ENCODE data around the gene TSSK2. TPM values are rescaled to one million over a fixed set of nuclear protein-coding genes. Genes with fewer than 3 reads are reported as not detected.

TSSK2 gene
- total and polyA plus RNA-seq, 2 of the 8 experiments (the other 6 are each of a cell fraction or from before 2014, with no cell fraction given): not detected

DNA sequence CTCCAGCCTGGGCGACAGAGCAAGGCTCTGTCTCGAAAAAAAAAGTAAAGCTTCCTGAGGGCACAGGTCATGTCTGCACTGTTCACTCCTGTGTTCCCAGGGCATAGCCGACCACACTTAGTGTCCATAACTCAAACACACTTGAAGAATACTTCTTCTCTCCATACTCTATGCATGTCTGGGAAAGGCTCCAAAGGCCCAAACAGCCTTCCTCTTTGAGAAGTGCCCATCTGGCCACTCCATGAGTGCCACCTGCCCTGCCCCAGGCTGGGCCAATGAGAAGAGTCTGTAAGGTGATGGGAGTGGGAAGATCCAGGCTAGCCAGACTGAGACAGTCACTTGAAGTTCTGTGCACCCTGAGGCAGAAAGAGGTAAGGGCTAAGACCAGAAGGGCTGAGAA is 33.6 kb upstream of the TSSK2 start:
- Histone ChIP-seq H3K4me3 (ENCODE audit: extremely low read depth in 1 of 4, insufficient read depth in 2 of 4, low read depth in 3 of 4, low read length in 4 of 4) (no peak overlapping the region), H3K23ac (ENCODE audit: insufficient read length) (no peak overlapping the region), H3K4me2 (ENCODE audit: insufficient read depth in 1 of 2, low read depth in 2 of 2, low read length in 2 of 2) (no peak overlapping the region), H3K56ac (replicated peaks; ENCODE audit: insufficient read length, low read depth, low read length) (no peak overlapping the region), H2BK15ac (ENCODE audit: low read length) (no peak overlapping the region), H3K4ac (replicated peaks; ENCODE audit: insufficient read length, low read depth, low read length) (no peak overlapping the region), H3K79me1 (ENCODE audit: low read depth, low read length) (peaks cover 10% of the 10 kb centered on the region), H4K91ac (replicated peaks; ENCODE audit: insufficient read length, low read length) (no peak overlapping the region), H4K5ac (ENCODE audit: insufficient read length, low read depth, low read length) (no peak overlapping the region), H2AFZ (ENCODE audit: low read length) (no peak overlapping the region), H3K9ac (replicated peaks in 1 of 4; ENCODE audit: extremely low read depth in 1 of 4, low read depth in 3 of 4, low read length in 3 of 4) (no peak overlapping the region), H3K9me3 (ENCODE audit: insufficient read depth in 2 of 2, low read depth in 1 of 2, low read length in 1 of 2) (no peaks in the 10 kb centered on the region), H3K14ac (ENCODE audit: insufficient read length) (no peak overlapping the region), H4K20me1 (replicated peaks in 1 of 2; ENCODE audit: control insufficient read depth in 1 of 2, insufficient read depth in 2 of 2, low read length in 2 of 2) (peaks cover 3 to 8% of the 10 kb centered on the region in 2 experiments), H3K79me2 (ENCODE audit: control insufficient read depth in 1 of 2, insufficient read depth in 2 of 2, low read length in 2 of 2) (peaks cover 0 to 59% of the 10 kb centered on the region in 2 experiments; a peak in 2 of 4 replicates), H2BK120ac (replicated peaks; ENCODE audit: low read depth, low read length) (no peak overlapping the region), H3K27ac (ENCODE audit: low read depth, low read length) (no peak overlapping the region), H2BK12ac (ENCODE audit: low read depth, low read length) (no peak overlapping the region), H3K36me3 (ENCODE audit: control insufficient read depth in 2 of 4, insufficient read depth in 4 of 4, low read length in 3 of 4) (no peaks in the 10 kb centered on the region), H3K27me3 (replicated peaks in 1 of 4; ENCODE audit: control insufficient read depth in 3 of 4, extremely low read depth in 1 of 4, insufficient read depth in 3 of 4, low read length in 3 of 4) (no peaks in the 10 kb centered on the region), H2BK5ac (ENCODE audit: low read depth, low read length) (no peak overlapping the region), H4K8ac (ENCODE audit: extremely low read depth, insufficient read depth, low read length) (no peak overlapping the region), H2BK20ac (ENCODE audit: low read length) (no peak overlapping the region), H3K18ac (ENCODE audit: extremely low read depth, low read length) (no peak overlapping the region), H3K4me1 (replicated peaks in 1 of 4; ENCODE audit: control insufficient read depth in 3 of 4, insufficient read depth in 4 of 4, low read length in 3 of 4) (no peaks in the 10 kb centered on the region), H2AK5ac (ENCODE audit: low read depth, low read length) (no peak overlapping the region), H3K23me2 (ENCODE audit: low read depth, low read length) (no peaks in the 10 kb centered on the region)
- CTCF ChIA-PET (ENCODE audit: partially characterized antibody): interaction anchor here (2.4 kb wide), 1 partner anchor 24 kb away, joined by 8 read pairs; no protein-coding TSS in a partner anchor
- DNase-seq (ENCODE audit: low read depth in 1 of 2, low spot score in 2 of 2): no peak
- no peak for TF ChIP-seq CHD1 (IDR thresholded peaks at IDR 0.05; ENCODE audit: low read depth, low read length)
- no peak for TF ChIP-seq SUZ12 (IDR thresholded peaks at IDR 0.05; ENCODE audit: low read length)
- TF ChIP-seq FOSL1 (IDR thresholded peaks at IDR 0.05; ENCODE audit: insufficient read depth, low read depth, low read length): no peak
- TF ChIP-seq BACH1 (IDR thresholded peaks at IDR 0.05; ENCODE audit: low read length): no peak
- TF ChIP-seq, protein P1, sequence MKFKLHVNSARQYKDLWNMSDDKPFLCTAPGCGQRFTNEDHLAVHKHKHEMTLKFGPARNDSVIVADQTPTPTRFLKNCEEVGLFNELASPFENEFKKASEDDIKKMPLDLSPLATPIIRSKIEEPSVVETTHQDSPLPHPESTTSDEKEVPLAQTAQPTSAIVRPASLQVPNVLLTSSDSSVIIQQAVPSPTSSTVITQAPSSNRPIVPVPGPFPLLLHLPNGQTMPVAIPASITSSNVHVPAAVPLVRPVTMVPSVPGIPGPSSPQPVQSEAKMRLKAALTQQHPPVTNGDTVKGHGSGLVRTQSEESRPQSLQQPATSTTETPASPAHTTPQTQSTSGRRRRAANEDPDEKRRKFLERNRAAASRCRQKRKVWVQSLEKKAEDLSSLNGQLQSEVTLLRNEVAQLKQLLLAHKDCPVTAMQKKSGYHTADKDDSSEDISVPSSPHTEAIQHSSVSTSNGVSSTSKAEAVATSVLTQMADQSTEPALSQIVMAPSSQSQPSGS (IDR thresholded peaks at IDR 0.05; ENCODE audit: low read length): no peak
- TF ChIP-seq KDM4A (IDR thresholded peaks at IDR 0.05; ENCODE audit: low read depth, low read length, severe bottlenecking): no peak
- no peak for TF ChIP-seq TAF7 (optimal IDR thresholded peaks at IDR 0.05; ENCODE audit: borderline replicate concordance, low read depth, low read length)
- no peak for TF ChIP-seq GABPA (IDR thresholded peaks at IDR 0.05; ENCODE audit: borderline replicate concordance, insufficient read depth, low read length)
- TF ChIP-seq GTF2F1 (IDR thresholded peaks at IDR 0.05; ENCODE audit: borderline replicate concordance, low read depth, low read length): no peak
- FAIRE-seq: no peak
- POLR2A ChIA-PET (ENCODE audit: partially characterized antibody): no interaction called here
- WGBS, 2 experiments (ENCODE audit: extremely low coverage in 1 of 2, insufficient coverage in 1 of 2, insufficient read length in 1 of 2, insufficient replicate concordance in 2 of 2, low coverage in 1 of 2, low lambda C conversion rate in 2 of 2, missing lambda C conversion rate in 1 of 2): 88% methylated on average over 3 of the region's 3 CpGs; no CpG with 5 or more reads in 1 of the 2 experiments

Data from H1 (cell line).